GM21515 (cell line): ENCODE data around the gene SPOCK1.

Experiments used
- ATAC-seq: cut with Tn5 transposase; IDR thresholded peaks from one replicate; pipeline ENCODE4 v1.9.1; 2021; ENCODE audit not compliant: unreplicated experiment

The SPOCK1 gene

DNA sequence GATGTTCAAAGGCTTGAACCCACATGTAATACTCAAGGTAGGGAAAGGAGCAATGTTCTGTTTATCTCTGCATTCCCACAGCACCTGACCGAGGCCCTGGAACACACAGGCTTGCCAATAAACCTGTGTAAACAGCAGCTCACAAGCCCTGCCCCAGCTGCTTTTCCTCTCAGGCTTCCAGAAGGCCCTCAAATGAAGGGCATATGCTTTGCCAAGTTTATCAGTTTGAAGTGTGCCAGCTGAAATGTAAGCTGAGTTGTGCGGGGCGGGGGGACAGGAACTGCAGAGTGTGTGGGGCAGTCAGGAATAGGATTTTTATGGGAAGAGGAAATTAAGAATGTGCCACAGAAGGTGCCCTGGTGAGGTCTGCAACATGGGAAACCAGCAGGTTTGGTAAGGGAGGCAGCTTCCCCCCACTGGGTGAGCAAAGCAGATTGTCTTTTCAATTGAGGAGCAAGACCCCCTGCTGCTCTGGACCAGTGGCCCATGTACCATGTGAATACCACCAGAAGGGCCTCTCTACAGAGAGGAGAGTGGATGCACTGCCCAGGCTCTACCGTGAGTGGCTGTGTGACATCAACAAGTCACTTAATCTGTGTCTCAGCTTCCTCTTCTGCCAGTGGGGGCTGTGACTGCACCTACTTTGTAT, 194.8 kb downstream of the SPOCK1 start:
- no peak for ATAC-seq

DNA sequence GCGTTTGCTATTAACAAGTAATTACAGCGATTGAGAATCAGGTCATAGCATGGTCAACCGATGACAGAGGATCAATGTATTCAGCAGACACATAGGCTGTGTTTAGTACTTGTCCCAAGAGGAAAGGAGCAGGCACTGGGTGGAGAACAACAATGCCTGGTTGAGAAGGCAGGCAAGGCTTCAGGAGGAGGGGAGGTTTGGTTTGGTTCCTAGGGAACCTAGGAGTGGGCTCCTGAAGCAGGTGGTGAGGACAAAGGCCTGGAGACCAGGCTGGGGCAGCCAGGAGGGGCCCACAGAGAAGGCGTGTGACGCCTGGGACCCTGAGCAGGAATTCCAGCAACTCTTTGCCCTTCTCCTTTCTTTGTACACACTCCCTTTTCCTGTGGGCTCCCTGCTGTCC, 195.6 kb downstream of the SPOCK1 start:
- no peak for ATAC-seq

DNA sequence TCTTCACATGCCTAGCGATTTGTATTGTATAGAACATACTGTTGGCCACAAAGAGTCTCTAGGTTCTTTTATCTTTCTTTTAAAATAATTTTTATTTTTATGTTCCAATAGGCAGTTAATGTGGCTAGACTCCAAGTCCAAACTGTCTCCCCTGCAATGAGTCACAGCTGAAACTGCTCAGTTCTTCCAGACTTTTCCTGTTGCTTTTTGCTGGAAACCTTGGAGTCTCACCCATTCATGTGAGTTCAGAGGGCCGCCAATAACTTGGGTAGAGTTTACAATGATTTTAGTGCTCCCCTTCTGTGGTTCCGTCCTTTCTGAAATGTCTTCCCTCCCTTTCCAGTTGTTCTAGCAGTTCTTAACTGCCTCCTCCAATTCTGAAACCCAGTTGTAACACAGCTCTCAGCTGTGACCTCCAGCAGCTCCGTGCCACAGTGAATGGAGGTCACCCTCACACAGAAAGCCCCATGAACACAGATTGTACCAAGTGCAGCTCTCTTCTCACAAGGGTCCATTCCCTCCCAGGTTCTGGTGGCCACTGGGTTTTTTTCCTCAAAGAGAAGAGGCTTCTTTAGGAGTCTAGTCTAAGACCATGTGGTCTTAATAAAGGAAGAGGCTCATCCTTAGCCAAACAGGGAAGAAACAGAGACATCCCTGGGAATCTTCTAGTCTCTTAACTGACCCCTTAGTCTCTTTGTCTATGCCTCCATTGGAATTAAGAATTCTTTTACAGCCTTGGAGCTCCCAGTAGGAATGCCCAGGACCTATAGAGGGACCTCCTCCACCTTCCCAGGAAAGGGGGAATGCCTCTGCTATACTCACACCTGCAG, 198.5 kb downstream of the SPOCK1 start:
- ATAC-seq, result no peak

GRCh38 chr5:137296213-137296781, 202.8 kb downstream of the SPOCK1 start:
- no peak for ATAC-seq

GRCh38 chr5:137294604-137295003, 204.5 kb downstream of the SPOCK1 start:
- ATAC-seq, result no peak

- no peak for ATAC-seq
These were observed 206.6 kb downstream of the SPOCK1 start for GRCh38 chr5:137292461-137293027.

- no peak for ATAC-seq
These were observed 207.7 kb downstream of the SPOCK1 start for GRCh38 chr5:137291436-137291835.

DNA sequence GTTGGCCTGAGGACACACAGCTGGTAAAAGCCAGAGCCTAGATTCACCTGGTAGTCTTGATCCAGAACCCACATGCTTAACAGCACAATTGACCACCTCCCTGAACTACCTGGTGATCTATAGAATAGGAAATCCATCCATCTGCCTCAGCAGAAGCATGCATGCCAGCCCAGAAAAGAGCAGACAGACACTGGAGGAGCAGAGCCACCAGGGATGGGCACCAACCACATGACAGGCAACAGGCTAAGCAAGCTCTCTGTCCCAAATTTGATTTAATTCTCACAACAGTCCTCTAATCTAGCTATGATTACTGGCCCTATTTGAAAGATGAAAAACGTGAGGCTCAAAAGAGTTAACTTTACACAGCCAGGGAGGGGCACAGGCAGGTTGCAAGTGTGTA, 208.1 kb downstream of the SPOCK1 start:
- ATAC-seq, result no peak

GRCh38 chr5:137290373-137290772, 208.8 kb downstream of the SPOCK1 start:
- no peak for ATAC-seq

DNA sequence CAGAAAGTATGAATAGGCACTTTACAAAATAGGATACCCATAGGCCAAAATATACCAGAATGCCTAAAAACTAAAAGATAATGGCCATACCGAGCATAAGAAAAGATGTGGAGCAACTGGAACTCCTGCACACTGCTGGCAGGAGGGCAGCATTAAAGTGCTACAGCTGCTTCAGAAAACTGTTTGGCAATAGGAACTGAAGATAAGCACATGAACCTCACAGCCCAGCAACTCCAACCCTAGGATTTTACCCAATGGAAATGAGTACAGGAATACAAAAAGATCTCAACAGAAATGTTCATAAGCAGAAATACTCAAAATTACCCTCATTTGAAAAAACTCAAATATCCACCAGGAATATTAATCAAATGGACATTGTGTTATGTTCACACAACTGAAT, 209.3 kb downstream of the SPOCK1 start:
- no peak for ATAC-seq

DNA sequence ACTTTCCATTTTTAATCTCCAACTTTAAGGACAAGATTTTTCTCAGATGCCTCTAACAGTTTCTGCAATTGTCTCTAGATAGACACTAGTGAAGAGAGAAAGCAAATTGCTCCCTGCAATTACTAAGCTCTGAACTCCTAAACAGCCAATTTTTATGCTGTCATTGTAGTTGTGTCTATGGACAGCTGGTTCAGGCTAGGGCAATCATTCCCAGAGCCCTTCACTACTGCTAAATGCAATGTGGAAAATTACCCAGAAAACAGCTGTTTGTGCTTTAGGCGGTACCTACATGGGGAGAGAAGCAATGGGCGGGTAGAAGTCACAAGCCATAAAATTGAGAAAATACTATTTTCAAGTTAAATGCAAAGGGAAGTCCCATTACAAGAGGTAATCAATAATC, 211.6 kb downstream of the SPOCK1 start:
- no peak for ATAC-seq

DNA sequence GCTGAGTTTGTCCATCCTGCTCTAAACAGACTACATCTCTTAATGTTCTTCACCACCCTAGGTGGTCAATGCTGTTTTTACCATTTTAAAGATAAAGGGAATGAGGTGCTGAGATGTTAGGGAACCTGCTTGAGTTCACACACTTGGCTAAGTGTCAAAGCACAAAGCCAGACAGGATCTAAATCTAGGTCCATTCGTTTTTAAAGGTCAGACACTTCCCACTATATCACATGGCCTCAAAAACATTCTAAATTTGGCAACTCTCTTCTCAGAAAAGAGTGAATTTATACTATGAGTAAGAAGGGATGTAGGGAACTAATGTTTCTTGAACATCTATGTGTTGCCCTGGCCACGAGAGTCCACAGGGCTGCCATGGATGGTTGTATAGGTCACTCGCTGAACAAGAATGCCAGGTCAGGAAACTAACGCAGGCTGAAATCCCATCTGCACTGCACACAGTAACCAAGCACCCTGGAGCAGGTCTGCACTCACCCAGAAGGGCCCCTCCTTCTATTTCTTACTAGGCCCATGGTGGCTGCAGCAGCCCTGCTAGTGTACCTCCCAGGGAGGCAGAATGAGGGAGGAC, 213.0 kb downstream of the SPOCK1 start:
- no peak for ATAC-seq

DNA sequence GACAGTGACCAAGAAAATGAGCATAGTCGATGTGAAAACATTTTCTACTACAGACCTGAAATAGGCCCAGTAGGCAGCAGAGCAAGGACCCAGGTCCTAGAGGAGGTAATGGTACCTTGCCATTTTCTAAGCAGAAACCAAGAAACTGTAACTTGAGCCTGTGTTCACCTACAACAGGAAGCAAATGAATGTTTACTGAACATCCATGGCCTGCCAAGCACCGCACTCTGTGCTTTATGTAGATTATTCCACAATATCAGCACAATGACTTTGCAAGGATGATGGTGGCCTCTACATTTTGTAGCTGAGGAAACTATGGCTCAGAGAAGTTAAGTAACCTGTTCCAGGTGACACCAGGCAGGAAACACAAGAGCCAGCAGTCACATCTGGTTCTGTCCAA, 215.3 kb downstream of the SPOCK1 start:
- ATAC-seq, result no peak

DNA sequence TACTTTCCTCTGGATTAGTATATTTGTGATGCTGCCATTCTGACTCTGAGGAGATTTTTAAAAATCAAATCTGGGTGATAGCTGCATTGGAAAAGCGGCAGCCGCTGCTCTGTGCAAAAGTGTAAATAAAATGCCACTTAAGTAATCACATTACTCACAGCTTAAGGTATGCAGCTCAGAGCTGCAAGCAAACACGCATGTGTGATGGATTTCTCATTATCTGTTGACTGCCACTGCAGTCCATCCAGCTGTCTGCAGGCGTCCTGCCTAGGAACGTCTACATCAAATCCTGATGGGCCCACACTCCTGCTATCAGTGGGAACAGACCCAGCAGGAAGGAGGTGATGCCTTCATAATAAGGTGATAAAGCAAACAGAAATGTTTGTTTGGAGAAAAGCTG, 216.9 kb downstream of the SPOCK1 start:
- ATAC-seq, result no peak

- ATAC-seq, result no peak
These were observed 217.9 kb downstream of the SPOCK1 start for GRCh38 chr5:137281201-137281600.

DNA sequence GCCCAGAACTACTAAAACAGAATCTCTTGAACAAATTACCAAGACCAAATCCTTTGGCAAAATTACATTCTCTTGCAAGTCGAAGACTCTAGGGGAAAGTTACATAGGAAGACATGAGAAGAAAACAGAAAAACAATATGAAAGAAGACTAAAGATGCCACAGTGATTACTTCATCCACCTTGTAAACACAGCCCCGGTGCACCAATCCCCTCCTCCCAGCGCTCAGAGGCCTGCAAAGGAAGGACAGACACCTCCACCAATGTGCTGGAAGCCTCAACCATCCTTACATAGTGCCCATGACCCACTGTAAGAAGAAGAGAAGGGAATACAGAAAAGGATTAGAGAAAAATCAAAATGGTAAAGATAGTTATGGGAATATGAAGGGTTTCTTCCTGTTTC, 218.5 kb downstream of the SPOCK1 start:
- no peak for ATAC-seq

GRCh38 chr5:137279521-137280231, 219.4 kb downstream of the SPOCK1 start:
- ATAC-seq, result no peak

GRCh38 chr5:137278476-137278875, 220.7 kb downstream of the SPOCK1 start:
- no peak for ATAC-seq

DNA sequence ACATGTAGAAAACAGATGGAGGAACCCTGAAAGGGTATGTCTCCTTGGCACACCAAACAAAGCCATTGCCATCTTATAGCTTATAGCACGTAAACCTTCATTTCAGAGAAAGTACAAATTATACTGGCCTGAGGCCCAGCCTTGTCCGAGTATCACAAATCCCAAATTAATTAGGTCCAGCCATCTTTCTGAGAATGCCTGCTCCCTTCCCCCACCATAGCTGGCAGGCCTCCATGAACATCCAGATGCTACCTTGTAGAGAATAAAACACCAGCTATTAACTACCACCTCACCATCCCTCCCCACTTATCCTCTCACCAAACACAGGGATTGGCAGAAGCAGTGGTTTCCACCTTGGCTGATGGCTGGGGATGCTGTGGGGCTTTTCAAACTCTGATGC, 224.0 kb downstream of the SPOCK1 start:
- ATAC-seq, result no peak

- no peak for ATAC-seq
These were observed 225.6 kb downstream of the SPOCK1 start for GRCh38 chr5:137273511-137273910.

DNA sequence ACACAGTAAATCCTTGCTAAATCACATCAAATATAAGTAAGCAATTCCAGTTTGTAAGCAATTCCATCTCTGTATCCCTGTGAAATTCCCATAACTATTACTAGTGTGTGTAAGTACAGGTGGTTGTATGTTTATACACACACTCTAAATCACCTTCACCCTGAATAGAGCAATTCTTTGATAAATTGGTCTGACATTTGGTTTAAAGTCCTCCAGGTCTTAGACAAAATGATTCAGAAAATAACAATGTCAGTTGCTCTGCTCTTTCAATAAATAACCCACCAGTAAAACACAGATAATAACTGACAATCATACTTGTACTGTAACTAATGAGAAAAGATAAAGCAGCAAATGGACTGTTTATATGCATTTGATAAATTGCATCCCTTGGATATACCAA, 226.3 kb downstream of the SPOCK1 start:
- no peak for ATAC-seq
